GM23338 (cell line): ENCODE data around the gene ZNF219. TPM values are rescaled to one million over a fixed set of nuclear protein-coding genes. Genes with fewer than 3 reads are reported as not detected.

ENCODE experiments used
- ATAC-seq: fragments of 200-7000 bp; cut with Tn5 transposase; 3 replicates; pipeline ENCODE4 v1.9.1; 2020
- DNase-seq: peaks from one replicate; pipeline ENCODE4 v3.0.0-alpha.2; 2015; ENCODE audit warnings: low spot score
- H2AFZ ChIP-seq: fragments of 200-600 bp; sonication (generic); 2 replicates; pipeline ENCODE4 v1.8.0; 2016; ENCODE audit warnings: antibody characterized with exemption, mild to moderate bottlenecking, moderate library complexity
- H3F3A ChIP-seq: fragments of 200-600 bp; sonication (generic); replicated peaks from 2 replicates; pipeline ENCODE4 v1.8.0; 2017; ENCODE audit warnings: antibody characterized with exemption, mixed run types, low read depth
- H3K27ac ChIP-seq: fragments of 200-600 bp; sonication (generic); 2 replicates; pipeline ENCODE4 v1.6.1; 2016; ENCODE audit warnings: low read depth
- H3K27me3 ChIP-seq: fragments of 200-600 bp; sonication (generic); 2 replicates; pipeline ENCODE4 v1.8.0; 2016; ENCODE audit warnings: mild to moderate bottlenecking, mixed run types, moderate library complexity; ENCODE audit not compliant: insufficient read depth
- H3K36me3 ChIP-seq: fragments of 200-600 bp; sonication (generic); 2 replicates; pipeline ENCODE4 v1.8.0; 2016; ENCODE audit warnings: mild to moderate bottlenecking; ENCODE audit not compliant: insufficient read depth
- H3K4me1 ChIP-seq: fragments of 200-600 bp; sonication (generic); 2 replicates; pipeline ENCODE4 v1.8.0; 2016; ENCODE audit warnings: mild to moderate bottlenecking, moderate library complexity; ENCODE audit not compliant: insufficient read depth
- H3K4me2 ChIP-seq: fragments of 200-600 bp; sonication (generic); 2 replicates; pipeline ENCODE4 v1.7.1; 2017; ENCODE audit warnings: mixed run types
- H3K4me3 ChIP-seq: fragments of 200-600 bp; sonication (generic); 2 replicates; pipeline ENCODE4 v1.6.1; 2016; ENCODE audit warnings: mixed run types
- H3K79me2 ChIP-seq: fragments of 200-600 bp; sonication (generic); replicated peaks from 2 replicates; pipeline ENCODE4 v1.8.0; 2017; ENCODE audit warnings: mild to moderate bottlenecking; ENCODE audit not compliant: insufficient read depth
- H3K9me2 ChIP-seq: fragments of 200-600 bp; sonication (generic); 2 replicates; pipeline ENCODE4 v1.8.0; 2017; ENCODE audit not compliant: insufficient read depth
- H4K20me1 ChIP-seq: fragments of 200-600 bp; sonication (generic); replicated peaks from 2 replicates; pipeline ENCODE4 v1.8.0; 2017; ENCODE audit warnings: mild to moderate bottlenecking; ENCODE audit not compliant: insufficient read depth
- H3K27ac Mint-ChIP-seq: 2 replicates; pipeline ENCODE4 v1.8.0; 2020; ENCODE audit warnings: inconsistent platforms, mild to moderate bottlenecking, moderate library complexity, mixed read lengths
- H3K27me3 Mint-ChIP-seq: 3 replicates; pipeline ENCODE4 v1.8.0; 2022; ENCODE audit warnings: low read depth, mild to moderate bottlenecking, moderate library complexity, mixed read lengths, inconsistent platforms; ENCODE audit not compliant: insufficient read depth, poor library complexity
- H3K36me3 Mint-ChIP-seq: 3 replicates; pipeline ENCODE4 v1.8.0; 2021; ENCODE audit warnings: low read depth, mild to moderate bottlenecking, inconsistent platforms, moderate library complexity, mixed read lengths
- H3K4me1 Mint-ChIP-seq: 3 replicates; pipeline ENCODE4 v1.8.0; 2020; ENCODE audit warnings: mild to moderate bottlenecking, inconsistent platforms, mixed read lengths
- H3K4me3 Mint-ChIP-seq: 3 replicates; pipeline ENCODE4 v1.8.0; 2021; ENCODE audit warnings: moderate library complexity, mild to moderate bottlenecking, inconsistent platforms, mixed read lengths
- H3K9me3 Mint-ChIP-seq: 3 replicates; pipeline ENCODE4 v1.8.0; 2020; ENCODE audit warnings: moderate library complexity, mild to moderate bottlenecking, inconsistent platforms, mixed read lengths
- ETS1 ChIP-seq: IDR thresholded peaks from 2 replicates; pipeline ENCODE4 v1.6.1; 2016; ENCODE audit warnings: antibody characterized with exemption
- EZH2 ChIP-seq: fragments of 200-600 bp; sonication (generic); IDR thresholded peaks from one replicate; pipeline ENCODE4 v1.8.0; 2017; ENCODE audit warnings: antibody characterized with exemption, mild to moderate bottlenecking, low read depth; ENCODE audit not compliant: unreplicated experiment
- EZH2phosphoT487 ChIP-seq: fragments of 200-600 bp; sonication (generic); IDR thresholded peaks from one replicate; pipeline ENCODE4 v1.8.1; 2018; ENCODE audit warnings: antibody characterized with exemption; ENCODE audit not compliant: unreplicated experiment
- REST ChIP-seq: IDR thresholded peaks from one replicate; pipeline ENCODE4 v1.6.1; 2018; ENCODE audit warnings: antibody characterized with exemption; ENCODE audit not compliant: unreplicated experiment
- STAT1 ChIP-seq: IDR thresholded peaks from one replicate; pipeline ENCODE4 v1.6.1; 2016; ENCODE audit warnings: antibody characterized with exemption; ENCODE audit not compliant: unreplicated experiment
- ZNF331 ChIP-seq: fragments of 250-450 bp; sonication (Bioruptor Pico); IDR thresholded peaks from 2 replicates; pipeline ENCODE4 v1.5.0; 2020; ENCODE audit warnings: low read depth, mild to moderate bottlenecking, moderate library complexity
- ZNF462 ChIP-seq: fragments of 250-450 bp; sonication (Bioruptor Pico); IDR thresholded peaks from 2 replicates; pipeline ENCODE4 v1.5.0; 2020; ENCODE audit warnings: mild to moderate bottlenecking, moderate library complexity
- polyA plus RNA-seq: library from polyadenylated mRNA; unstranded; fragments of >200 nt; fragmentation: Nextera tagmentation; extraction: Ambion mirVana; gene quantifications from 2 replicates; pipeline ENCODE4 v1.2.1, GENCODE V29; 2016
- total RNA-seq: library from RNA; depleted of rRNA; stranded (reverse); fragments of >200 nt; shearing (Covaris generic); gene quantifications from 2 replicates; pipeline ENCODE4 v1.2.3, GENCODE V29; 2014

ZNF219 gene
- total and polyA plus RNA-seq, 2 experiments from 2014 or later = 37.7 to 153 TPM

- no peak for TF ChIP-seq ZNF462 (CRISPR knock-in tag)
- no peak for TF ChIP-seq REST
- TF ChIP-seq STAT1 = no peak
Measured at GRCh38 chr14:21108791-21109190, 10.3 kb upstream of the ZNF219 start (continued).

GRCh38 chr14:21107283-21107800 lies 8.9 kb upstream of the ZNF219 start:
- Histone ChIP-seq H3K4me2 (0 out of 2 replicates have a peak overlapping the region, but pooled peaks have one; percentile 9), H3K79me2 (no peaks in the 10 kb centered on the region; the same call in 1 of the 2 replicates), H3K27ac (no peak overlapping the region; the same call in 1 of the 2 replicates), H3F3A (no peaks in the 10 kb centered on the region; the same call in none of the 2 replicates), H4K20me1 (no peaks in the 10 kb centered on the region), H3K4me1 (peaks cover 31% of the 10 kb centered on the region), H3K27me3 (no peaks in the 10 kb centered on the region), H3K4me3 (no peak overlapping the region), H2AFZ (peak overlapping the region; percentile 63), H3K9me2 (0 out of 2 replicates have a peak, but pooled peaks cover 3% of the 10 kb centered on the region), H3K36me3 (no peaks in the 10 kb centered on the region)
- DNase-seq (no peak), ATAC-seq (no peak)
- peaks cover 59% of the 10 kb centered on the region for H3K4me1 Mint-ChIP-seq
- H3K27me3 Mint-ChIP-seq = peaks cover 2% of the 10 kb centered on the region
- H3K4me3 Mint-ChIP-seq = no peak overlapping the region
- no peaks in the 10 kb centered on the region; the same call in 2 of the 3 replicates for H3K9me3 Mint-ChIP-seq
- H3K27ac Mint-ChIP-seq = no peak overlapping the region; the same call in 1 of the 2 replicates
- no peaks in the 10 kb centered on the region for H3K36me3 Mint-ChIP-seq
- no peak for TF ChIP-seq STAT1
- TF ChIP-seq EZH2 = no peak
- no peak for TF ChIP-seq EZH2phosphoT487
- no peak for TF ChIP-seq REST
- no peak for TF ChIP-seq ZNF331 (CRISPR knock-in tag)
- no peak for TF ChIP-seq ETS1
